Activated CD8-positive, alpha-beta memory T cell treated with anti-CD3 and anti-CD28 coated beads, Interleukin-2, amount 50 U/mL, for 1 hour (primary cell): Measurements from ENCODE around the gene SCUBE1.

Experiments
- DNase-seq: peaks from one replicate; pipeline ENCODE4 v3.0.0-alpha.2; 2020; ENCODE audit errors: extremely low read depth

Gene SCUBE1

DNA sequence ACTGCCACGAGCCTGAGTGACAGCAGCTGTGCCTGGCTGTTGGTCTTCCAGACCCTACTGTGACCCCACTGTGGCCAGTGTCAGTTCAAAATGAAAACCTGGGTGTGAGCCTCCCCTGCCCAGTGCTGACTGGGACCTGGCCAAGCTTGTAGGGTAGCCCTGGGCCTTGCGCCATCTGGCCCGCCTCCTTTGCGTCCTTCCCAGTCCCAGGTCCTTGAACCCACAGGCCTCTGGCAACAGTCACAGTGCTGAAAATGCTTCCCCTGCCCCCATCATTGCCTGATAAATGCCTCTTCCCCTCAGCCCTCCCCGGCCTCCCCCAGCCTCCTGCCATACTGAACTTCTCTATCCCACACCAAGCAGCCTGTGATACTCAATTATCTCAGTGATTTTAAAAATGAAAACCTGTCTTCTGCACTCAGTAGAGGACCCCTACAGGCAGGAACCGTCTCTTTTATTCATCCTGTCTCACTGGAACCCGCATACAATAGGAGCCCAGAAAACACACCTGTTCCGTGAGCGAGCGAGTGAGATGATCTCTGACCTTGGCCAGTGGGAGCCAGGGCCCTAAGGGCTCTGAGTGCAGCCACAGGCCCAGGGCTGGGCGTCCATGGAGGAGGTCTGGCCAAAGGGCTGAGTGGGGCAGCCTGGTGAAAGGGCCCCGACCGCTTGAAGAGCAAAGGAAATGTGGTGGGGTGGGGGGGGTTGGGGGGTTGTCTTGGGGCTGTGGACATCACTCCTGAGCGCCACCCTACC, 106.6 kb downstream of the SCUBE1 start:
- DNase-seq = no peak

DNA sequence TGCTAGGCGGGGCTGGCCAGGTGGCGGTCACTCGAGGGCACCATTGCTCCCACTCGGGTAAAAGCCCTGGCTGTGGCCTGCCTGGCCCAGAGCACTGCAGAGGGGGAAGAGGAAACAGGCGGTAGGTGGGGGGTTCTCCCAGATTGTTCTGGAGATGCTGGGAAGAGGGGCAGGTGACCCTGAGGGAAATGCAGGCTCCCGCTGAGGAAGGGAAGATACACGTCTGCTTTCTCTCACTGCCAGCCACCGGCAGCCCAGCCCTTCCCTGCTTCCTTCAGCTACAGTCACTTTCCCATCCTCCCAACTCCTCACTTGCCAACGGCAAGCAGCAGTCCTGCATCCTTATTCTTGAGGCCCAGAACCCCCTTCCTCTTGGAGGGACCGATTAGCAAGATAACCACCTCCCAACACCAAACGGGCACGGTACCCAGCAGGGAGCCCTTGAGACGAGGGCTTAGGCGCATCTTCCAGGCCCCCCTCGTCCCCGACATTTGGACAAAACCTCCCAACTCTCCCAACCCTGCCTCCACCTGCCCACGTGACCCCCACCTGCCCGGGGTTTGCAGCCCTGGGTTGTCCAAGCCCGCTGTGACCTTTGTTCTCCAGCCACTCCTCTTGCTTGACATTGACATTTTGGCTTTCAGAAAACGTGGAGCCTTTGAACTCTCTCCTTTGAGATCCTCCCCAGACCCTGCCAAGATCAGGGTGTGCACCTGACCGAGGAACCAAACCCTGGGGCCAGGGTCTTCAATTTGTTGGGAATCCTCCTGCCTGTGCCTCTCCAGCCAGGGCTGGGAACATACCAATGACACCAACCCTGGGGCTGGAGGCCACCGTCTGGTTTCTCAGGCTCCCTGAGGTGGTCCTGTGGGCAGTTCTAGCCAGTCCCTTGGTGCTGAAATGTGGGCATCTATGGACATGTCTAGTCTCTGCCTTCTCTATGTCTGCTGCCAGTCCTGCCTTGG, 107.4 kb downstream of the SCUBE1 start:
- DNase-seq = no peak

DNA sequence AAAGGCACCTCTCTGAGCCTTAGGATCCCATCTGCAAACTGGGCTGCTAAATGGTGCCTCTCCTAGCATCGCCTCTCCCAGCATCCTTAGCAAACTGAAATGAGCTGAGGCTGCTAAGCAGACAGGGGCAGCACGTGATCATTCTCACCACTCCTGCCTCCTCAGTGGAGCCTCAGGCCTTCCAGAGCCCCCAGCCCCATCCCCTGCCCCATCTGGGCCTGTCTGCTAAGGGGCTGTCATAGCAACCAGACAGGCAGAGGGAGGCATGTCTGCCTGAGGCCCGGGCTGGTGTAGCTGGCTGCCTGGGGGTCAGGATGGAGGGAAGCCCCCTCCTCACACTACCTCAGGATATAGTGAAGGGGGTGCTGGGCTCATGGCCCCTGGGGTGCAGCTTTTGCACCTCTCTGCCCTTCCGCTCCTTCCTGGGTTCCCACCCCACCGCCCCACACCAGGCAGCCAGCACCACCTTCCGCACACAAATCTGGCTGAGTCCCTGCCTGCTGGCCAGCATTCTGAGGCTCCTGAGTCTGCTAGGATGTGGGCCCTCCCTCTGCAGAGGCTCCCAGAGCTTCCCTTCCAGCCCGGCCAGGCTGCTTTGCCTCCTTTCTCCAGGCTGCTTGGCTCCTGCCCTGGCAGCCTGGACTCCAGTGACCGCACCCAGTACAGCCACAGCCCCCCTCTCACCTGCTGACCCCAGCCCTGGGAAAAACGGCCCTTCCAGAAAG, 108.7 kb downstream of the SCUBE1 start:
- no peak for DNase-seq

DNA sequence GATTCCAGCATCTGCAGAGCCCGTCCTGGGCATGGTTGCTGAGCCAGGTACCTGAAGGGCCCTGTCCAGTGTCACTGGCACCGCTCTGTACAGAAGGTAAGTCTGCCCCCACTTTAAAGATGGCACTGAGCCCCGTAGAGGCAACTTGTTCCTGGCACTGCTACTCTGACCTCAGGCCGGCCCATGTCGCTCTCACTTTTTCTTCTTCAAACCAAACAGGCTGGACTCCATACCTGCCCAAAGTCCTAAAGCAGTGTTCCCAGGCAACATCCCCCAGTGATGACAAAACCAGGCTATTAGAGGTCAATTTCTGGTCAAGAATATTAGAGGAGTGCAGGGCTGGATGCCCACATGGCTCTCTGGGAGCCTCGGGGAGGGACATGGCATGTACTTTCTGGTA, 109.6 kb downstream of the SCUBE1 start:
- no peak for DNase-seq

DNA sequence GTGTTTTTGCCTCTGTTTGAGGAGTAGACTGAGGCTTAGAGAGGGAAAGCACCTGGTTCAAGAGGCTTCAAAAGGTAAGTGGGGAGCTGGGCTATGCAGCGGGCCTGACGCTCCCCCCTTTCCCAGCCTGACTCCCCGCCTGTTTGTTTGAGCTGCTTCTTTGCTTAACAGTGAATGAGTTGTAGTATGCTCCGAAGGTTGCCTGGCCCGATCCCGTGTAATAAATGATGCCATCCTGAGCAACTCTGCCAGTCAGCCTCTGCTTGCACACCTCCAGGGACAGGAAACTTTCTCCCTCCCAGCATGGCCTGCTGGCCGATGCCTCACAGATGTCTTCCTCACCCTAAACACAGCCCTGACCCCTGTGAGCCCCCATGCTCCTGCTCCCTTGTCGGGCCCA, 110.7 kb downstream of the SCUBE1 start:
- no peak for DNase-seq

DNA sequence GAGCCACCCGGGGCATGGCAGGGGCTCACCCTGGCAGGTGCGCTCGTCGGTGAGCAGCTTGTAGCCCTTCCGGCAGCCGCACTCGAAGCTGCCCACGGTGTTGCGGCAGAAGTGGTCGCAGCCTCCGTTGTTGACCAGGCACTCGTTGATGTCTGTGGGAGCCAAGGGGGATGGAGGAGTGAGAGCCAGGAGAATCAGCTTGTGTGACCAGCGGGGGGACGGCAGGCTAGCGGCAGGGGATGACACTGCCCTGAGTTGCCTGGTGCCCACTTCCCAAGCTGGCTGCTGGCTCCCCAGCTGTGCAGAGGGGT, 111.5 kb downstream of the SCUBE1 start:
- DNase-seq = no peak

DNA sequence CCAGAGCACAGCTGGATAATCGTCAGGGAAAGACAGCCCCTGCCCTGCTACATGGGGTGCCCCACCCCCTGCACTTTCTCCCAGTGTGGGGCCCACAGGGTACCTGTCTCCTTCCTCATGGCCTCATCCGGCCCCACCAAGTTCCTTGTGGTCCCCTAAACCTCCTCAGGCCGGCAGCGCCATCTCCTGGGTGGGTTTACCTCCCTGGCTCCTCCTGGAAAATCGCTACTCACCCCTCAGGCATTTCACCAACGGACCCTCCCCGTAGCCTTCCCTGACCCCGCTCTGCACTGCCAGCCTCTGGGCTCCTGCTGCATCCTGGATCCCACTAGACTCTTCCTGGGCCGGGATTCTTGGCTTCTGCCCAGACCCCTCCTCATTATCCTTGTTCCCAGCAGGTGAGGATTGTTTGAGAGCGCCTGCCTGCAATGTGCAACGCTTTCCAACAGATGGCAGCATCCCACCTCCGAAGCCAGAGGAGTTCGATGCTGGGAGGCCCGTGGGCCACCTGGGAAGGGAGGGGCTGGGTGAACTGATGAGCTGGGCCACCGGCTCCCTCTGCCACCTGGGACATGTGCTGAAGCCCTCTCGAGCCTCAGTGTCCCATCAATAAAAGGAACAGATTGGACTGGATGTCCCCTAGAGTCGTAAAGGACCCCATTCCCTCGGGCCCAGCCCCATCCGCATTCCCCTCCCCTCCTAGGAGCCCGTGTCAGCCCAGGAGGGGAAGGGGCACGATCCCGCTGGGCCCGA, 112.0 kb downstream of the SCUBE1 start:
- DNase-seq = peak; percentile 13

DNA sequence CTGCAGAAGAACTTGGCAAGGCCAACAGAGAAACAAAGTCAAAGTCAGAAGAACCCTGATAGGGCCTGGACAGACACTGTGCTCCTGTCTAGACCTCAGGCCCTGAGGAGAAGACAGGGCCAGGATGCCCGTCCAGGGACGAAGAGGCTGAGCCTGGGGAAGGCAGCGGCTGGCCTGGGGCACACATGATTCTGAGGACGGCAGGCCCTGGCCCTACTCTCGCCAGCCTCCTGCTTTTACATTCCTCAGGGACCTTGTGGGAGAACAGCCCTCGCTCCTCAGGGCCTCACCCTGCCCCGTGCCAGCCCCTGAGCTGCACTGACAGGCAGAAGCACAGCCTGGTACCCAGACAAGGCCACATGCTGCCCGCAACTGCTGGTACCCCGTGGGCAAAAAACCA, 112.6 kb downstream of the SCUBE1 start:
- DNase-seq = no peak

DNA sequence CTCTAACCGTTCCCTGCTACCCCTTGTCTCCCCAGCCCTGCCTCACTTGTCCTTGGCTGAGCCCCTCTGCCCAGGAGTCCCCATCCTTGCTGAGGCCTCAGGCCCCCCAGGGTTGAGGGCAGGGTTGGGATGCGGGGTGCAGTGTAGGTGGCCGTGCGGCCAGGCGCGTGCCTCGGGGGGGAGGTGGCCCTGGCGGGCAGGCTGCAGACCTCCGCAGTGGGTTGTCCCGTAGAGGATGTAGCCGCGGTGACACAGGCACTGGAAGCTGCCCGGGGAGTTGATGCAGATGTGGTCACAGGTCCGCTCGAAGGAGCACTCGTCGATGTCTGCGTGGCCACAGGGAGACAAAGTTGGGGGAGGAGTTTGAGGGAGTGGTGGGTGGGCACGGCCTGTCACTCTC, 114.3 kb downstream of the SCUBE1 start:
- DNase-seq = no peak

DNA sequence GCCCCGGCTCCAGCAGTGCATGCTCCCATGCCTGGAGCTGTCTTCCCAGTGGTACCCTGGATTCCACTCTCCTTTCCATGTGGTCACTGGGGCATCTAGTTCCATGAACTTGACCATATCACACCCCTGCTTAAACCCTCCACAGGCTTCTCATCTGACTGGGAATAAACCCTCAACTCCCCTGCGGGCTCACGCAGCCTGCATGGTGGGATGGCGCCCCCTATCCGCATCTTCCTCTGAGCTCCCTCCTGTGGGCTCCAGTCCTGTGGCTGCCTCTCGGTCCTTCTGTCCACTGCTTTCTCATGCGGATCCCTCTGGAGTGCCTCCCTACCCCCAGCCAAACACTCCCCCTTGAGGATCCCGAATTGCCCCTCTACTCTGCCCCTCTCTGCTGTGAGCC, 114.8 kb downstream of the SCUBE1 start:
- DNase-seq = no peak

DNA sequence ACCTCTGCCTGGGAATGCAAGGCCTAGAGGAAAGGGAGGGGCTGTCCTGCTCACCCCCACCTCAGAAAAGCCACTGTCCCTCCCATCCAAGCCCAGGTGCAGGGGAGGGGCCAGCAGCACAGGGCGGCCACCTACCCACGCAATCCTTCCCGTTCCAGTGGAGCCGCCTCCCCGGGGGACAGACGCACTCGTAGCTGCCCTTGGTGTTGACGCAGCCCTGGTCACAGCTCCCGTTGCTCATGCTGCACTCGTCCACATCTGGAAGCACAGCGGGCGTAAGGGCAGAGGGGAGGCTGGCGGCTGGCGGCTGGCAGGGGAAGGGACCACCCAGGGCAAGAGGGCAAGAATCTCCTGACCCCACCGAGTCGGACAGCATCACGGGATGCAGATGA, 115.9 kb downstream of the SCUBE1 start:
- no peak for DNase-seq

DNA sequence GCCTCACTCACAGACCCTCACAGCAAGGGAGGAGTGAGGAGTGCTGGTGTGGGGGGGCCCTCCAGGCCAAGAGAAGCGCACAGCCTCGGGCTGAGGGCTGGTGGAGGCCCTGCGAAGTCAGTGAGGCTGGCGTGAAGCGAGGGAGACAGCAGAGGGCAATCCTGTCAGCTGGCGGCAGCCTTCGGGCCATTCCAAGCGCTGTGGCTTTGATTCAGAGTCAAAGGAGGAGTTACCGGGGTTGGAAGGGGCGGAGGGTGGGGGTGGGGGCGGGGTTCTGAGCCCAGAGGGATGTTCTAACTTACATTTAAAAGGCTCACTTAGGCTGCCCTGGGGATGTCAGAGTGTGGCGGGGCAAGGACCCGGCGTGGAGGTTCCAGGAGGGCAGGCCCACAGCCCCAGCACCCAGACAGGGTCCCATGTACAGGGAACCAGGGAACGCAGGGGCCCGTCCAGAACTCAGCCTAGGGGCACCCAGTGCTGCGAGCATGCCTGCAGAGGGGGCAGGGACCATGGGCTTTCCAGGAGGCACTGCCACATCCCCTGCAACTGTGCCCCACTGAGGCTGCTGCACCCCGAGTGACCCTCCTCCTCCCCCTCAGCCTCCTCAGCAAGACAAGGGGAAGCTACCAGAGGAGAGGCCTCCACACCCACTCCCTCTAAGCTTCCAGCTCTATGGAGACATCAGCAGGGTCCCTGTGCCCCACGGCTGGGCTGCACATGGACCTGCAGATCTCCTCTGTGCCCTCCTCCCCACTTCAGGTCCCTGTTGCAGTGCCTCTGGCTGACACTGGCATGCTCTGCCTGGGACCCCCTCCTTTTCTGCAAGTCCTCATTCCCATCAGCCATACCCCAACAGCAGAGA, 116.6 kb downstream of the SCUBE1 start:
- no peak for DNase-seq

DNA sequence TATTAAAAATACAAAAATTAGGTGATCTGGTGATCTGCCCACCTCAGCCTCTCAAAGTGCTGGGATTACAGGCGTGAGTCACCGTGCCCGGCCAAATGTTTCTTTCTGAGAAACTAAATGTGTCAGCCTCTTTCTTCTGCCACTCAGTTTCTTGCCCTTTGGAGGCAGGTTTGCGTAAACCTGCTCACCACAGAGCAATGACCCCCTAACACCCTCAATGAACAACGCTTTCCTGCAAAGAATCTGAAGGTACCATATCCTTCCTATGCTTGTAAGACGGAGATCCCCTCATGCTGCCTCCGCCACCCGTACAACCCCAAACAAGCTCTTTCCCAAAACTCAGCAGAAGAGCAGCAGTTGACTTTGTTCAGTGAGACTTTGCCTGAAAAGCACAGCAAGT, 117.6 kb downstream of the SCUBE1 start:
- DNase-seq = no peak

DNA sequence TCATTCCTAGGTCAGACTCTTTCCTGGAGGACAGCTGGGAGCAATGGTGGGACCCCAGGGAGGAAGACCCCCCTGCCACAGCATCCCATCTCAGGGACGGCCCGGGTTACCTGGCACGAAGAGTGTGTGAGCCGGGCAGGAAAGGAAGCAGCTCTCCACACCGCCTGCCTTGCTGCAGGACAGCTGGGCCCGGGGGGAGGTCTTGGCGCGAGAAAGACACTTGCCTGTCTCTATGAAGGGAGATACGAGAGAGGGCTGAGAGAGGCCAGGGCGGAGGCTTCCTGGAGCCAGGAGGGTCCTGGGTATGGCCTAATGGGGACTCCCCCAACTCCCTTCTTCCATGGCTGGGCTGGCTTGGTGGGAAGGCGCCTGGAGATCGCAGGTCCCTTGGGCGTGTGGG, 120.2 kb downstream of the SCUBE1 start:
- DNase-seq = no peak

DNA sequence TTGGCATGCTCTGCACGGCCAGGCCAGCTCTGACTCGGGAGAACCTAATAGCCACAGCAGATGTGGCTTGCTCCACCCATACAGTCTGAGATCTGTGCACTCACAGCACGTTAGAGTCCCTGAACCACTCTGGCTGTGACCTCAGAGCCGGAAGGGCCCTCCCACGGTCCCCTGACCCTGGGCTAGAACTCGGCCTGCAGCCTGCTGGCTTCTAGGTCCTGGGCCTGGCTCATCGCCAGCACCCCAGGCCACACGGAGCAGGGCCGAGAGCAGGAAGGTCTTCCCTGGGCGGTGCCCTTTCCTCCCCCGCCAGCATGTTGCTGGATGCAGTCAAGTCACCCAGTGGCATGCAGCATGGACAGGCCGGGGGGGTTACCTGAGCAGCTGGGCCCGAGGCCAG, 120.9 kb downstream of the SCUBE1 start:
- DNase-seq = no peak

DNA sequence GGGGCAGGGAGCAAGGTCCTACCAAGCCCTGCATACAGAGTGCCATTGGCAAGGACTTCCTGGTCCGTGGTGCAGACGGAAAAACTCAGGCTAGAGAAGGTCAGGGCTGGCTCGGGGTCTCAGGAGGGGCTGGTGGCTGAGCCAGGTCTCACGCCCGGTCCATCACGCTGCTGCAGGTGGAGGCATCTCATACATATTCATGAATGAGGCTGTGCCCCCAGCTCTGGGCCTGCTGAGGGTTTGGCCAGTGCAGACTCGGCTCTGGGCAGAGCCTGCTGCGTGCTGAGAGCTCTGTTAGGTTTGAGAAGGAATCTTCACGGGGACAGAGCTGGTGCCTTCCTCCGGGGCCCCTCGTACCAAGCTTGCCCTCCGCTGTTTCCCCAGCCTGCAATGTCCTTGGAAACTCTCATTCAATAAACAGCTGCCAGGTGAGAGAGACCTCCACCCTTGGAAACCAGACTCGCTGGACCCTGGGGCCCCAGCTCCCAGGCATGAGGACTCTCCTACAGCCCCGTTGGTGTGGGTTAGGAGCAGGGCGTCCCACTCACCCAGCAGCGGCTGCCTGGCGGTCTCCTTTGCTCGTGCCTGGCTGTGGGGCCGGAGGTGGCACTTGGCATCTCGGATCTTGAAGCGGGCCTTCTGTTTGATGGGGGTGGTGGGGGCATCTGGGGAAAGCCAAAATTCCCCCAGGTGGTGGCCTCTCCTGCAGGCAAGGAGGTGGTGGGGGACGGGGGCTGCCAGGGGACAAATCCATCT, 122.4 kb downstream of the SCUBE1 start:
- no peak for DNase-seq

DNA sequence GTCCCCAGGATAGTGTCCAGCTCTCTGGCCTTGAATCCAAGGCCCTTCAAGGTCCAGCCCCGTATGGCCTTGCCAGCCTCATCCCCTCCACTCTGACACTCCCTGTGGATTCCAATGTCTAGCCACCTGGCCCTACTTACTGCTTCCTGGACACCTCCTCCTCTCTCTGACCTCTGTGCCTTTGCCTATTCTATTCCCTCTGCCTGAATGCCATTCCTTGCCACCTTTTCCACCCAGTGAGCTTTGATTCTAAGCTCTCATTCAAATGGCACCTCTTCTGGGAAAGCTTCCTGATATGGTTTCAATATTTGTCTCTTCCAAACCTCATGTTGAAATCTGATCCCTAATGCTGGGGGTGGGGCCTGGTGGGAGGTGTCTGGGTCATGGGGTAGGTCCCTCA, 124.4 kb downstream of the SCUBE1 start:
- no peak for DNase-seq

DNA sequence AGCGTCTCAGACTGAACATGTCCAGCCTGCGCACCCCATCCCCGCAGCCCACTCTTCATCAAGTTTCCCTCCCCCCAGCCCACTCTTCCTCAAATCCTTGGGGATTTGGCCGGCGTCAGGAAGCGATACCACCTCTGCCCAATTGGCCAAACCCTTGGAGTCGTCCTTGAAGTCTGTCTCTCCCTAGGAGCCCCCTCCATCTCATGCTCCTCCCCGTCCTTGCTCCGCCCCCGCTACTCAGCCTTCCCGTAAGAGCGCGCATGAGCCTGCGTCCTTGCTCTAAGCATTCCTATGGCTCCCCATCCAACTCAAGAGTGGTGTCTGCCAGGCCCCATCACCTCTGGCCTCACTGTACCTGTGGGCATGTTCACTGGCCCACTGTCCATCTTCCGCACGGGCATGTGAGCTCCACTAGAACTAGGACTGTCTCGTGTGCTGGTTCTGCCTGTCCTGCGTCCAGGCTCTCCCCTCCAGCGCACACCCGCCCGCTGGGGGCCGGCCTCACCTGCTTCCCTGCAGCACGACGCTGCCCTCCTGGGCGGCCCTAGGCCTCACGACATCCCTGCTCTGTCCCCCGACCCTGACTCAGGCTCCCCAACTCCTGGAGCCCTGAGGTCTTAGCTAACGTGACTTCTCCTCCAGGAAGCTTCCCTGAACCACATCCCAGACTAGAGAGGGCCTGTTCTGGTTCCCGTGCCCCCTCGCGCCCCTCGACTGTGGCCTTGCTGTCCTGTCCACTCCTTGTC, 125.7 kb downstream of the SCUBE1 start:
- DNase-seq = no peak

DNA sequence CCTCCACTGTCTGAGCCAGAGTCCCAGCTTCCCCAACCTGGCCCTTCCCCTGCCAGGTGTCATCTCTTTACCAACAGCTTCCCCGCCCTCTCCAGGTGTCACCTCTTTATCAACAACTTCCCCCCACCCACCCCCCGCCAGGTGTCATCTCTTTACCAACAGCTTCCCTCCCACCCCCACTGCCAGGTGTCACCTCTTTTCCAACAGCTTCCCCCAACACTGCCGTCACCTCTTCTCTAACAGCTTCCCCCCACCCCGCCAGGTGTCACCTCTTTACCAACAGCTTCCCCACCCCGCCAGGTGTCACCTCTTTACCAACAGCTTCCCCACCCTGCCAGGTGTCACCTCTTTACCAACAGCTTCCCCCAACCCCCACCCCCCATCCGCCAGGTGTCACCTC, 126.4 kb downstream of the SCUBE1 start:
- DNase-seq = no peak
